HepG2 (cell line): ENCODE data around the gene TMEM141. TPM values are rescaled to one million over a fixed set of nuclear protein-coding genes. Genes with fewer than 3 reads are reported as not detected.

Experiments used
- KMT2A ChIP-seq: sonication (generic); formaldehyde crosslinking; IDR thresholded peaks from 2 replicates; pipeline ENCODE4 v1.4.0; 2020; ENCODE audit warnings: missing genetic modification reagents
- SALL1 ChIP-seq: sonication (generic); formaldehyde crosslinking; IDR thresholded peaks from 2 replicates; pipeline ENCODE4 v1.8.0; 2022; ENCODE audit warnings: mild to moderate bottlenecking, missing genetic modification reagents
- TP53 ChIP-seq: sonication (generic); formaldehyde crosslinking; conservative IDR thresholded peaks from 2 replicates; pipeline ENCODE4 v1.4.0; 2020; ENCODE audit warnings: missing genetic modification reagents
- ZC3H4 ChIP-seq: sonication (generic); formaldehyde crosslinking; IDR thresholded peaks from 2 replicates; pipeline ENCODE4 v1.4.0; 2020; ENCODE audit warnings: missing genetic modification reagents, borderline replicate concordance
- ZNF143 ChIP-seq: sonication (generic); formaldehyde crosslinking; IDR thresholded peaks from 2 replicates; pipeline ENCODE4 v1.4.0; 2020; ENCODE audit warnings: missing genetic modification reagents
- ZNF543 ChIP-seq: sonication (generic); formaldehyde crosslinking; IDR thresholded peaks from 2 replicates; pipeline ENCODE4 v1.4.0; 2020; ENCODE audit warnings: mild to moderate bottlenecking, missing genetic modification reagents
- ZNF660 ChIP-seq: sonication (generic); formaldehyde crosslinking; IDR thresholded peaks from 2 replicates; pipeline ENCODE4 v1.5.1; 2020; ENCODE audit warnings: mild to moderate bottlenecking, low read depth, missing genetic modification reagents, borderline replicate concordance
- ZNF879 ChIP-seq: sonication (generic); formaldehyde crosslinking; IDR thresholded peaks from 2 replicates; pipeline ENCODE4 v1.8.1; 2023; ENCODE audit warnings: missing genetic modification reagents
- ZSCAN21 ChIP-seq: sonication (generic); formaldehyde crosslinking; IDR thresholded peaks from 2 replicates; pipeline ENCODE4 v1.8.0; 2022; ENCODE audit warnings: mild to moderate bottlenecking, missing genetic modification reagents, moderate library complexity, borderline replicate concordance
- polyA plus RNA-seq, 8 experiments: library from polyadenylated mRNA; depleted of rRNA in 3 of 8; stranded (reverse) in 7 of 8; unstranded in 1 of 8; fragments of >200 nt; fragmentation: Illumina TruSeq in 4 of 8; extraction: Trizol in 4 of 8; gene quantifications; 2 replicates each; pipeline versions ENCODE4 v1.2.1 to v1.2.3, GENCODE V29; 2011 to 2016; ENCODE audit warnings: low read depth in 4 of 8, missing spikeins in 1 of 8, mixed read lengths in 1 of 8; ENCODE audit not compliant: insufficient read depth in 1 of 8
- total RNA-seq, 5 experiments: library from RNA; depleted of rRNA; stranded (reverse); fragments of >200 nt; fragmentation: Illumina TruSeq; extraction: Trizol; gene quantifications; 2 replicates each; pipeline ENCODE4 v1.2.3, GENCODE V29; 2016; ENCODE audit warnings: low read depth in 1 of 5
- TF ChIP-seq, protein P1 (sequence below): sonication (generic); formaldehyde crosslinking; IDR thresholded peaks from 2 replicates; pipeline ENCODE4 v1.4.0; 2020; ENCODE audit warnings: mild to moderate bottlenecking, missing genetic modification reagents
- TF ChIP-seq, protein P2 (sequence below): sonication (generic); formaldehyde crosslinking; IDR thresholded peaks from 2 replicates; pipeline ENCODE4 v1.4.0; 2020; ENCODE audit warnings: missing genetic modification reagents
- TF ChIP-seq, protein P3 (sequence below): sonication (generic); formaldehyde crosslinking; IDR thresholded peaks from 2 replicates; pipeline ENCODE4 v1.5.0; 2020; ENCODE audit warnings: mild to moderate bottlenecking, missing genetic modification reagents
- TF ChIP-seq, protein P4 (sequence below): sonication (generic); formaldehyde crosslinking; IDR thresholded peaks from 2 replicates; pipeline ENCODE4 v1.5.0; 2020; ENCODE audit warnings: mild to moderate bottlenecking, missing genetic modification reagents
- TF ChIP-seq, protein P5 (sequence below): sonication (generic); formaldehyde crosslinking; IDR thresholded peaks from 2 replicates; pipeline ENCODE4 v1.5.1; 2020; ENCODE audit warnings: mild to moderate bottlenecking, missing genetic modification reagents, moderate library complexity

Gene TMEM141
- total and polyA plus RNA-seq, 2 of the 13 experiments (the other 11 are each of a cell fraction or from before 2014, with no cell fraction given): 81.0 to 202 TPM

DNA sequence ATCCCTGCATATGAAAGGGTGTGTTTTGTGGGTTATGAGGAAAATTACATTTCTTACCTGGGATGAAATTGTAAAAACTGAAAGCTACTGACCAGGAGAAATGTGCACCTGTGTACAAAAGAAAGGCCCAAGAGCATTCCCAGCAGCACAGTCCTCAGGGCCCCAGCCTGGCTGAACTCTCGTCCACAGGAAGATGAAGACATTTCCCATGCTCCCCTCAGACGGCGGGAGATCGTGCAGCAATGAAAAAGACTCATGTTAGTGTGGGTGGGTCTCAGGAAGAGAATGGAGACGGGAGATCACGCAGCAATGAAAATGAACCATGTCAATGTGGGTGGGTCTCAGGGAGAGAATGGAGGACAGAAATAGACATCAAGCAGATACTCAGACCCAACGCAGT lies 14.2 kb upstream of the TMEM141 start (continued):
- TF ChIP-seq, protein P1, sequence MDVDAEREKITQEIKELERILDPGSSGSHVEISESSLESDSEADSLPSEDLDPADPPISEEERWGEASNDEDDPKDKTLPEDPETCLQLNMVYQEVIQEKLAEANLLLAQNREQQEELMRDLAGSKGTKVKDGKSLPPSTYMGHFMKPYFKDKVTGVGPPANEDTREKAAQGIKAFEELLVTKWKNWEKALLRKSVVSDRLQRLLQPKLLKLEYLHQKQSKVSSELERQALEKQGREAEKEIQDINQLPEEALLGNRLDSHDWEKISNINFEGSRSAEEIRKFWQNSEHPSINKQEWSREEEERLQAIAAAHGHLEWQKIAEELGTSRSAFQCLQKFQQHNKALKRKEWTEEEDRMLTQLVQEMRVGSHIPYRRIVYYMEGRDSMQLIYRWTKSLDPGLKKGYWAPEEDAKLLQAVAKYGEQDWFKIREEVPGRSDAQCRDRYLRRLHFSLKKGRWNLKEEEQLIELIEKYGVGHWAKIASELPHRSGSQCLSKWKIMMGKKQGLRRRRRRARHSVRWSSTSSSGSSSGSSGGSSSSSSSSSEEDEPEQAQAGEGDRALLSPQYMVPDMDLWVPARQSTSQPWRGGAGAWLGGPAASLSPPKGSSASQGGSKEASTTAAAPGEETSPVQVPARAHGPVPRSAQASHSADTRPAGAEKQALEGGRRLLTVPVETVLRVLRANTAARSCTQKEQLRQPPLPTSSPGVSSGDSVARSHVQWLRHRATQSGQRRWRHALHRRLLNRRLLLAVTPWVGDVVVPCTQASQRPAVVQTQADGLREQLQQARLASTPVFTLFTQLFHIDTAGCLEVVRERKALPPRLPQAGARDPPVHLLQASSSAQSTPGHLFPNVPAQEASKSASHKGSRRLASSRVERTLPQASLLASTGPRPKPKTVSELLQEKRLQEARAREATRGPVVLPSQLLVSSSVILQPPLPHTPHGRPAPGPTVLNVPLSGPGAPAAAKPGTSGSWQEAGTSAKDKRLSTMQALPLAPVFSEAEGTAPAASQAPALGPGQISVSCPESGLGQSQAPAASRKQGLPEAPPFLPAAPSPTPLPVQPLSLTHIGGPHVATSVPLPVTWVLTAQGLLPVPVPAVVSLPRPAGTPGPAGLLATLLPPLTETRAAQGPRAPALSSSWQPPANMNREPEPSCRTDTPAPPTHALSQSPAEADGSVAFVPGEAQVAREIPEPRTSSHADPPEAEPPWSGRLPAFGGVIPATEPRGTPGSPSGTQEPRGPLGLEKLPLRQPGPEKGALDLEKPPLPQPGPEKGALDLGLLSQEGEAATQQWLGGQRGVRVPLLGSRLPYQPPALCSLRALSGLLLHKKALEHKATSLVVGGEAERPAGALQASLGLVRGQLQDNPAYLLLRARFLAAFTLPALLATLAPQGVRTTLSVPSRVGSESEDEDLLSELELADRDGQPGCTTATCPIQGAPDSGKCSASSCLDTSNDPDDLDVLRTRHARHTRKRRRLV (CRISPR knock-in tag): no peak
- TF ChIP-seq, protein P2, sequence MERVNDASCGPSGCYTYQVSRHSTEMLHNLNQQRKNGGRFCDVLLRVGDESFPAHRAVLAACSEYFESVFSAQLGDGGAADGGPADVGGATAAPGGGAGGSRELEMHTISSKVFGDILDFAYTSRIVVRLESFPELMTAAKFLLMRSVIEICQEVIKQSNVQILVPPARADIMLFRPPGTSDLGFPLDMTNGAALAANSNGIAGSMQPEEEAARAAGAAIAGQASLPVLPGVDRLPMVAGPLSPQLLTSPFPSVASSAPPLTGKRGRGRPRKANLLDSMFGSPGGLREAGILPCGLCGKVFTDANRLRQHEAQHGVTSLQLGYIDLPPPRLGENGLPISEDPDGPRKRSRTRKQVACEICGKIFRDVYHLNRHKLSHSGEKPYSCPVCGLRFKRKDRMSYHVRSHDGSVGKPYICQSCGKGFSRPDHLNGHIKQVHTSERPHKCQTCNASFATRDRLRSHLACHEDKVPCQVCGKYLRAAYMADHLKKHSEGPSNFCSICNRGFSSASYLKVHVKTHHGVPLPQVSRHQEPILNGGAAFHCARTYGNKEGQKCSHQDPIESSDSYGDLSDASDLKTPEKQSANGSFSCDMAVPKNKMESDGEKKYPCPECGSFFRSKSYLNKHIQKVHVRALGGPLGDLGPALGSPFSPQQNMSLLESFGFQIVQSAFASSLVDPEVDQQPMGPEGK (CRISPR knock-in tag): no peak
- TF ChIP-seq ZNF543 (peak; percentile 53; the same call in 1 of the 2 replicates), ZNF879 (CRISPR knock-in tag) (no peak), ZNF143 (CRISPR knock-in tag) (peak; percentile 52; the same call in 1 of the 2 replicates), ZC3H4 (CRISPR knock-in tag) (no peak), KMT2A (CRISPR knock-in tag) (no peak), ZSCAN21 (CRISPR knock-in tag) (no peak), ZNF660 (no peak), SALL1 (CRISPR knock-in tag) (peak; percentile 27; the same call in 1 of the 2 replicates), TP53 (CRISPR knock-in tag) (no peak)
- TF ChIP-seq, protein P3, sequence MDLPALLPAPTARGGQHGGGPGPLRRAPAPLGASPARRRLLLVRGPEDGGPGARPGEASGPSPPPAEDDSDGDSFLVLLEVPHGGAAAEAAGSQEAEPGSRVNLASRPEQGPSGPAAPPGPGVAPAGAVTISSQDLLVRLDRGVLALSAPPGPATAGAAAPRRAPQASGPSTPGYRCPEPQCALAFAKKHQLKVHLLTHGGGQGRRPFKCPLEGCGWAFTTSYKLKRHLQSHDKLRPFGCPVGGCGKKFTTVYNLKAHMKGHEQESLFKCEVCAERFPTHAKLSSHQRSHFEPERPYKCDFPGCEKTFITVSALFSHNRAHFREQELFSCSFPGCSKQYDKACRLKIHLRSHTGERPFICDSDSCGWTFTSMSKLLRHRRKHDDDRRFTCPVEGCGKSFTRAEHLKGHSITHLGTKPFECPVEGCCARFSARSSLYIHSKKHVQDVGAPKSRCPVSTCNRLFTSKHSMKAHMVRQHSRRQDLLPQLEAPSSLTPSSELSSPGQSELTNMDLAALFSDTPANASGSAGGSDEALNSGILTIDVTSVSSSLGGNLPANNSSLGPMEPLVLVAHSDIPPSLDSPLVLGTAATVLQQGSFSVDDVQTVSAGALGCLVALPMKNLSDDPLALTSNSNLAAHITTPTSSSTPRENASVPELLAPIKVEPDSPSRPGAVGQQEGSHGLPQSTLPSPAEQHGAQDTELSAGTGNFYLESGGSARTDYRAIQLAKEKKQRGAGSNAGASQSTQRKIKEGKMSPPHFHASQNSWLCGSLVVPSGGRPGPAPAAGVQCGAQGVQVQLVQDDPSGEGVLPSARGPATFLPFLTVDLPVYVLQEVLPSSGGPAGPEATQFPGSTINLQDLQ: no peak
- TF ChIP-seq, protein P4, sequence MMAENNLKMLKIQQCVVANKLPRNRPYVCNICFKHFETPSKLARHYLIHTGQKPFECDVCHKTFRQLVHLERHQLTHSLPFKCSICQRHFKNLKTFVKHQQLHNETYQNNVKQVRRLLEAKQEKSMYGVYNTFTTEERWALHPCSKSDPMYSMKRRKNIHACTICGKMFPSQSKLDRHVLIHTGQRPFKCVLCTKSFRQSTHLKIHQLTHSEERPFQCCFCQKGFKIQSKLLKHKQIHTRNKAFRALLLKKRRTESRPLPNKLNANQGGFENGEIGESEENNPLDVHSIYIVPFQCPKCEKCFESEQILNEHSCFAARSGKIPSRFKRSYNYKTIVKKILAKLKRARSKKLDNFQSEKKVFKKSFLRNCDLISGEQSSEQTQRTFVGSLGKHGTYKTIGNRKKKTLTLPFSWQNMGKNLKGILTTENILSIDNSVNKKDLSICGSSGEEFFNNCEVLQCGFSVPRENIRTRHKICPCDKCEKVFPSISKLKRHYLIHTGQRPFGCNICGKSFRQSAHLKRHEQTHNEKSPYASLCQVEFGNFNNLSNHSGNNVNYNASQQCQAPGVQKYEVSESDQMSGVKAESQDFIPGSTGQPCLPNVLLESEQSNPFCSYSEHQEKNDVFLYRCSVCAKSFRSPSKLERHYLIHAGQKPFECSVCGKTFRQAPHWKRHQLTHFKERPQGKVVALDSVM (CRISPR knock-in tag): no peak
- TF ChIP-seq, protein P5, sequence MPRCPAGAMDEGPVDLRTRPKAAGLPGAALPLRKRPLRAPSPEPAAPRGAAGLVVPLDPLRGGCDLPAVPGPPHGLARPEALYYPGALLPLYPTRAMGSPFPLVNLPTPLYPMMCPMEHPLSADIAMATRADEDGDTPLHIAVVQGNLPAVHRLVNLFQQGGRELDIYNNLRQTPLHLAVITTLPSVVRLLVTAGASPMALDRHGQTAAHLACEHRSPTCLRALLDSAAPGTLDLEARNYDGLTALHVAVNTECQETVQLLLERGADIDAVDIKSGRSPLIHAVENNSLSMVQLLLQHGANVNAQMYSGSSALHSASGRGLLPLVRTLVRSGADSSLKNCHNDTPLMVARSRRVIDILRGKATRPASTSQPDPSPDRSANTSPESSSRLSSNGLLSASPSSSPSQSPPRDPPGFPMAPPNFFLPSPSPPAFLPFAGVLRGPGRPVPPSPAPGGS (CRISPR knock-in tag): 0 out of 2 replicates have a peak, but pooled peaks have one; percentile 65
